ENCODE results near the gene ARHGEF25.
"Not testable (repeated sequence)": the region's sequence is repeated elsewhere in the genome, so short reads cannot be mapped to it uniquely, and the experiment has no call there.

The ARHGEF25 gene

DNA sequence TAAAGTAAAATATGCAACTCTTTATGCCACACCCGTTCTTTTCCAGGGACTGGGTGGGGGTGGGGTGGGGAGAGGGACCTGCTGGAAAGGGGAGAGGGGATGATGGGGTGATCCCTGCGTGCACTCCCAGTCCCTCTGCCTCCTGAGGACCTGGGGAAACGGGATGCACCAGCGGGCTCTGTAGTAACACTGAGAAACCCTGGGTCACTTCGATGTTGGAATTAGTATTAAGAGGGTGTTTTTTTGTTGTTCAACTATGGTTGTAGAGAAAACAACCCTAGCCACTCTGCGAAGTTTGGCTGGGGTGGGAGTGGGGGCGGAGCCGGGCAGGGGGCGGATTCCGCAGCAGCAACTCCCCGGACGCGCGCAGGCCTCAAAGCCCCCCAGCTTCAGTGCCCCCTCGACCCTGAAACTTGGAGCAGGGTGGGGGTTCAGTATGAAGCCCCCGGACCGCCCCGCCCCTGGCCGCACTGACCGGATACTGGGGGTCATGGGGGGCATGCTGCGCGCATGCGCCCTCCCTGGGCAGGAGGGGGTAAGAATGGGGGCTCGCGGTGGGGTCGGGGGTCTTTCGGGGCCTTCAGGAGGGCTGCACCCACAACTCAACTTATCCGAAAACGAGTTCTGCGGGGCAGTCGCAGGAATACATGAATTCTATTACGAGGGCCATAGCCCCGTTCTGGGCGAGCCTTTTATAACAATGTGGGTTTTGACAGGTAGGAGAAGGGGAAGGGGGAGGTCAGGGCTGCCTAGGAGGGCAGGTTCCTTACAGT, 1.3 kb upstream of the ARHGEF25 start:
- DNase-seq = no peak

DNA sequence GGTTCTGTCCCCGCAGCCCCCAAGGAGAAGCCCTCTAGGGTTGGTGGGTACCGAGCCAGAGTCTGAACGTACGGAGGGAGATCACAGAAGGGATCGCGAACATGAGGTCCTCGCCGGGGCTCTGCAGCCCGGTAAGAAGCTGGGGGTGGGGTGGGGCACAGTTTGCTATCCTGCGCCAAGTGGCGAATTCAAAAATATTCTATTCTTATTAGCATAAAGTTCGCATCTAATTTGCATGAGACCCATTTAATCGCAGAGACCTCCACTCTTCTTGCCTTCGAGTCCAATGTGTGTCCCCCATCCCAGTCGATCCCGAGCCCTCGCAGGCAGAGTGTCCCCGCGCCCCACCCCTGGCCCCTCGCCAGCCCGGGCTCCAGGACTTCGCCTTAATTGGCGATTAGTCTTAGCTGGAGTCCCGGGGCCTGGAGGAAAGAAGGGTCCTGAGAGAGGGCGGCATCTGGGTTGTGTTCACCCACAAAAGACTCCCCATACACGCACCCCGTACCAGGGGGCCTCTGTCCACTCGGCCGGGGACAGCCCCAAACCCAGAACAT, 604 bp upstream of the ARHGEF25 start:
- DNase-seq = peak; percentile 79

GRCh38 chr12:57611827-57612710, 834 bp downstream of the ARHGEF25 start:
- DNase-seq = peak; percentile 42

- no peak for DNase-seq
These were observed 1.6 kb downstream of the ARHGEF25 start for GRCh38 chr12:57612711-57613426.

DNA sequence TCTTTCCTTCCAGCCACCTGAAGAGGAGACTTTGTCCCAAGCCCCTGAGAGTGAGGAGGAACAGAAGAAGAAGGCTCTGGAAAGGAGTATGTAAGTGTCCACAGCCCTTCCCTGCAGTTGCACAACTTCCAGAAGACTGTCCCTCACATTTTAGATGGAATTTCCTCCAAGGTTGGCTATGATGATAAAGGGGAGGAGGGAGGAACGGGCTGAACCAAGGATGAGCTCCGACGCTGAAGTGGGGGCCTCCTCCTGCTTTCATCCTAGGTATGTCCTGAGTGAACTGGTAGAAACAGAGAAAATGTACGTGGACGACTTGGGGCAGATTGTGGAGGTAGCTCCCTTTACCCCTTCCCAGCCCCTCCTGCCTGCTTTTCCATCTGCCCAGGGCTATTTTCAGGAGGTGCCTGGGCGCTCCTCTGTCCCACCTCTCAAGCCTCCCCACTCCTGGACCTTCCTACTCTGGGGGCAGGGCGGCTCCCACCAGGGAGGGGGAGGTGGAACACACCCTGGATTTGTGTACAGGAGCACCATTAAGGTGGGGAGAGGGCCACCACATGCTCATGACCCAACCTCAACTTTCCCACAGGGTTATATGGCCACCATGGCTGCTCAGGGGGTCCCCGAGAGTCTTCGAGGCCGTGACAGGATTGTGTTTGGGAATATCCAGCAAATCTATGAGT, 2.3 kb downstream of the ARHGEF25 start:
- no peak for DNase-seq

- peak; percentile 51 for DNase-seq
These were observed 3.1 kb downstream of the ARHGEF25 start for GRCh38 chr12:57614178-57614947.

DNA sequence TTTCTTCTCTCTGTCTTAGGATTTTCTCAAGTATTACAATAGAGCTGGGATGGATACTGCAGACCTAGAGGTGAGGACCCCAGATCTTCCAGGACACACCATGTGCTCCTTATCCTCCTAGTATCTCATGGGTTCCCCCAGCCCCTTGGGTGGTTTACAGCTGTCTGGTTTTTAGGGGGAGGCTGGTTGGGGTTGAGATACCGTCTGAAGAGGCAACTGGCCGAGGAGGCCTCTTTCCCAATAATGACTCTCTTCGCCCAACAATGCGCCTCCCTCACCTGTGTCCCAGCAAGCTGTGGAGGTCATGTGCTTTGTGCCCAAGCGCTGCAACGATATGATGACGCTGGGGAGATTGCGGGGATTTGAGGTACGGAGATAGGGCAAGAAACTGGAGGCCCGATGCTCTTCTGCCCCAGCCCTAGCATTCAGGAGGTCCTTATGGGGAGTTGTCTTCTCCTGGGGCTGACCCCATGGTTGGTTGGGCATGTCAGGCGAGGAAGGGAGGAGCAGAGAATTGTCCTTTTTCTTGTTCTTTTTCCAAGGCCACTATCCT, 3.8 kb downstream of the ARHGEF25 start:
- DNase-seq = no peak

DNA sequence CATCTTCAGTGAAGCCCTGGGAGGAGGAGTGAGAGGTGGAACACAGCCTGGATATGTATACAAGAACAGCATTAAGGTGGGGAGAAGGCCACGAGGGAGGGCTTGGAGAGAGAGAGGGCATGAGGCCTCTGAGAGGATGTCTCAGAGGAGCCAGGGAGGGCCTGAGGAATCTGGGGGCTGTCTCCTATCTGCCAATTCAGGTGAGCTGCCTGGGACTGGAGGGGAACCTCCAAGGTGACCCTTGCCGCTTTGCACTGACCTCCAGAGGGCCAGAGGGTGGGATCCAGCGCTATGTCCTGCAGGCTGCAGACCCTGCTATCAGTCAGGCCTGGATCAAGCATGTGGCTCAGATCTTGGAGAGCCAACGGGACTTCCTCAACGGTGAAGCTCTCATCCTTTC, 4.4 kb downstream of the ARHGEF25 start:
- no peak for DNase-seq

GRCh38 chr12:57616383-57617101, 5.3 kb downstream of the ARHGEF25 start:
- no peak for DNase-seq

DNA sequence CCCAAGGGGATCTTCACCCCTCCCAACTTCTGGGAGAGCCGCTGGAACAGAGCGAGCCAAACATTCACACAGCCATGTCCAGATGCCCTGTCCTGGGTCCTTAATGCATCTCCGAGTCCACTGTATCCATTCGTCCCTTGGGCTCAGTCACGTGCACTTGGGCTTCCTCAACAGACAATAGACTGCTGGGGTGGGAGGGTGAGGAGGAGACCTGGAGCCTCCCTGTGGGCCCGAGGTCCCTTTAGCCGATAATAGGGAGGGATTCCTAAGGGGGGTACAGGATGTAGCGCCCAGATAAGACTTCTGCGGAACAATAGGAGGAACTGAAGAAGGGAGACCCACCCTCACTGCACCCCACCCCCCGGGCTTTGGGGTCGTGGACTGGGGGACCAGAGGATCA, 6.7 kb downstream of the ARHGEF25 start:
- DNase-seq = no peak

GRCh38 chr12:57618431-57618830, 7.2 kb downstream of the ARHGEF25 start:
- not testable (repeated sequence) for DNase-seq

- no peak for DNase-seq
These were observed 7.8 kb downstream of the ARHGEF25 start for GRCh38 chr12:57618966-57619433.

- peak; percentile 44 for DNase-seq
These were observed 8.4 kb downstream of the ARHGEF25 start for GRCh38 chr12:57619434-57620244.

- DNase-seq = no peak
These were observed 9.2 kb downstream of the ARHGEF25 start for GRCh38 chr12:57620245-57620935.

DNA sequence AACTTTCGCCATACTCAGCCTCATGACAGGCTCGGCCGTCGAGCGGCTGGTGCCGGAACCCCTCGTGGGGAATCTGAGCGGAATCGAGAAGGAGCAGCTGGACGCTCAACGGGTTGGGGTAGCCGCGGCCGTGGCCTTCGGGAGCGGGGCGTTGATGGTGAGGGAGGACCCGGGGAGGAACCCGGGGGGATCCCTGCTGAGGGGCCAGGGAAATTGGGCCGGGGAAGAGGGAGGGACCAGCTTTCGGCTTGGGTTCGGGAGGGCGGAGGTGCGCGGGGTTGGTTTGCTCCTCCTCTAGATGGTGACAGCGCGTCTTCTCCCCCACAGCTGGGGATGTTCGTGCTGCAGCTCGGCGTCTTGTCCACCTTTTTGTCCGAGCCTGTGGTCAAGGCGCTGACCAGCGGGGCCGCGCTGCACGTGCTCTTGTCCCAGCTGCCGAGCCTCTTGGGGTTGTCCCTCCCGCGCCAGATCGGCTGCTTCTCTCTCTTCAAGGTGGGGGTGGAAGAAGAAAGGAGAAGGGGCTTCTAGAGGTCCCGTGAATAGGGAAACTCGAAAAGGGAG, 9.8 kb downstream of the ARHGEF25 start:
- peak; percentile 53 for DNase-seq

- DNase-seq = peak; percentile 85
These were observed 10.5 kb downstream of the ARHGEF25 start for GRCh38 chr12:57621497-57622292.
